Stimulated activated CD4-positive, alpha-beta T cell treated with anti-CD3 and anti-CD28 coated beads, Interleukin-2, amount 100 ng/mL, for 48 hours (primary cell): ENCODE results near the gene CDRT15.
"Not testable (repeated sequence)": the region's sequence is repeated elsewhere in the genome, so short reads cannot be mapped to it uniquely, and the experiment has no call there.

ENCODE experiments used
- DNase-seq, 2 donors: peaks; one replicate each; pipeline ENCODE4 v3.0.0-alpha.2; 2020

Gene CDRT15

DNA sequence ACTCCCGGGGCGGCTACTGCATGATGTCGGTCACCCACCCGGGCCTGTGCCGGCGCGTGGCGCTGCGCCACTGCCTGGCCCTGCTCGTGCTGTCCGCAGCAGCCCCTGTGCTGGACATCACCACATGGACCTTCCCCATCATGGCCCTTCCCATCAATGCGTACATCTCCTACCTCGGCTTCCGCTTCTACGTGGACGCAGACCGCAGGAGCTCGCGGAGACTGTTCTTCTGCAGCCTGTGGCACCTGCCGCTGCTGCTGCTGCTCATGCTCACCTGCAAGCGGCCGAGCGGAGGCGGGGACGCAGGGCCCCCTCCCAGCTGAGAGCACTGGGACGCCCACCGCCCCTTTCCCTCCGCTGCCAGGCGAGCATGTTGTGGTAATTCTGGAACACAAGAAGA lies 29.8 kb downstream of the CDRT15 start:
- DNase-seq, result no peak

- DNase-seq, result no peak
Observed at GRCh38 chr17:14205992-14206461, 30.6 kb downstream of the CDRT15 start.

GRCh38 chr17:14205380-14205779 lies 31.3 kb downstream of the CDRT15 start:
- DNase-seq, result no peak

- DNase-seq, result no peak
Observed at GRCh38 chr17:14204546-14204945, 32.1 kb downstream of the CDRT15 start.

GRCh38 chr17:14204084-14204483 lies 32.6 kb downstream of the CDRT15 start:
- DNase-seq, result no peak

DNA sequence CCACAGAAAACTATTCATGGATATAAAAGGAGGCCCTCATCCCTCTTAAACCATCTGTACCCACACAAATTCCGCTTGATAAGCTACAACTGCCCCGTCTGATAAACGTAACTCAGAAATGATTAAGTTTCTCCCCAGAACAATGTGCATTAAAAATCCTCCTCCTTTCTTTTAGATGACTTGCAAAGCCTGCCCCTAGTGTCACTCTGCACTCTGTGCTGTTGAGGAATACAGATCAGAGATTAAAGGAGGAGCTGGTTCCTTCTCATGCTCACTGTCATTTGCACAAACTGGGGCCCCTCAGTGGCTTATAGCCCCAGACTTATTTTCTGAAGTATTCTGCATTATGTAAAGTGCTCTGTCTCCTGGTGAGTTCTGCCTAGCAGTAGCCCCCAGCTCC lies 33.3 kb downstream of the CDRT15 start:
- DNase-seq, result no peak

GRCh38 chr17:14202388-14203166 lies 34.1 kb downstream of the CDRT15 start:
- no peak for DNase-seq

DNA sequence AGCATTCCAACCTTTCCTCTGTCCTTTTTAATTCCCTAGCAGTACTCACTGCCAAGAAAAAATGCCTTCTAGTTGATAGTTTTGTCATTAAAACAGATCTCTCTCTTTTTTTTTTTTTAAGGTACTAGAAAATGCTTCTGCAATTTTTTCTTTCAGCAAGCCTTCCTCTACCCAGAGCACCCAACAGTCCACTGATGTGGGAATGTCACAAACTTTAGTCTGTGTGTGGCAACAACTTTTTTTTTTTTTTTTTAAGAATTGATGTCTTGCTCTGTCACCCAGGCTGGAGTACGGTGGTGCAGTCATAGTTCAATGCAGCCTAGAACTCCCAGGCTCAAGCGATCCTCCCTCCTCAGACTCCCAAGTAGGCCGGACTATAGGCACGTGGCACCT lies 34.7 kb downstream of the CDRT15 start:
- no peak for DNase-seq

DNA sequence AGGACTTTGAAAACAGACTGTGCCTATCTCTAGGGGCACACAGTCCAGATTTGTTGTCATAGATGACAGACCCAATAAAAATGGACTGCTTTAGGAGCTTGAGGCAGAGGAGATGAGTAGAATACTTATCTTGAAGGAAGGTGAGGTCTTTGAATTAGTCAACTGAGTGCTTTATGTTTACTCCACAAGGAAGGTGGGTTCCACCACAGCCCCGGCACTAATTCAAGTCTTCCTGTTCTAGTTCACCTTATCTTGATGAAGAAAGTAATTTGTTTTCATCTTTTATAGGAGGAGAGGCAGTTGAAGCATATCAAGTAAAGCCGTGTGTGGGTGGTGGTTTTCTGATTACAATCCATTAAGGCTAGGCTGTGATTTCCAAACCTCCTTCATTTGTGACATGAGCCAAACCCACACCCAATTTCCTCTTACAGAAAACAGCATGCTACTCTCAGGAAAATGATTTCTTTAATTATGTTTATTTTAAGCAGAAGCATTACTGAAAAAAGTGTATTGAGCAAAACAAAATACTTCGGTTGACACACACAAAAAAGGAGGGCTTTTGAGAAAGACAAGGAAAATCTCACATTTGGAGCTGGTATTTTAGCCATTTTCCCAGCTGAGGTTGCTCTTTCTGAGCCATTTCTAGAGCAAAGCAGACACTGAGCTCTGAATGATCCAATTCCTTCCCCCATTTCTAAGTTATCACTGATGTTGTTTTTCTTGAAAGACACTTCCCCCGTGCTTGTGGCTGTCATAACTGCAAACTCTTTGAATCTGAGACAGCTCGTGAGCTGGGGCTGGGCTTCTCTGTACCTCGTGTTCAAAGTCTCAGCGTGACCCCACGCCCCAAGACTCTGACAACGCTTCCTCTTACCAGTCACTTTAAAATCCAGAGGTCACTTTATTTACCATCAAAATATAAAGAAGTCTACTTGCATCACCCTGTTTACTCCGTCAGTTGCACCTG lies 35.4 kb downstream of the CDRT15 start:
- DNase-seq, result peak in 1 of 2 donors; percentile 33

- DNase-seq, result no peak
Observed at GRCh38 chr17:14200354-14200753, 36.3 kb downstream of the CDRT15 start.

DNA sequence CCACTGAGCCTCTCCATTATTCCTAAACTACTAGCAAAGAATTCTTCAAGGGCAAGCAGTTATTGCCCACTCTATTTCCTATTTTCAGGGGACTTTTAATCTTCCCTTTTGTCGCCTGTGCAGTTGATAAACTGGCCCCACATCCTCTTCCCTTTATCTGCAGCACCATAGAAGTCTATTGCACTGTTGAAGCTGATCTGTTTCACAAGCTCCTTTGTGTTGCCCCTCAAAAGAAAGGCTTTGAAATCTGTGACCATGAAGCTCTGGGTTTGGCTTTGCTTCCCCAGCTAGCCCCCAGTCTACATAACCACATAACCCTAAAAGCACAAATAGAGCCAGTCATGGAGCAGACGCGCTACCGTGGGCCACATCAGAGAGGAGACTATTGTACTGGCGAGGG lies 37.1 kb downstream of the CDRT15 start:
- no peak for DNase-seq

GRCh38 chr17:14198575-14198974 lies 38.1 kb downstream of the CDRT15 start:
- DNase-seq, result no peak

GRCh38 chr17:14198013-14198412 lies 38.6 kb downstream of the CDRT15 start:
- DNase-seq, result no peak

DNA sequence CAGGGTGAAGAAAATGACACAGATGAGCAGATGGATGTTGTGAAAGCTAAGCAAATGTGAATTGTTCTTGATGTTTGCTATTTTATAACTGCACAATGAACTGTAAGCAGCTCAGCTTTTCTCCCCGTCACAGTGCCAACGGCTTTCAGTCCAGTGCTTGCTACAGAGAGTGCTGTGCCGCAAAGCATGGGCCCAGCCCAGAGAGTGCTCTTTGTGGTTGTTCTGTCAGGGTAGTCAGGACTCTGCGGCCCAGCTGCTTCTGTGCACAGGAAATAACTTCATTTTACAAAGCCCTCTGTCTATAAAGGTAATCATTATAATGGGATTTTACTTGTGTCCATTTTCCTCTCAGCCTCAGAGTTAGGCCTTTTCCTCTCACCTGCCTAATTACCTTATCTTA lies 39.1 kb downstream of the CDRT15 start:
- peak in 1 of 2 donors; percentile 40 for DNase-seq

- no peak for DNase-seq
Observed at GRCh38 chr17:14197057-14197456, 39.6 kb downstream of the CDRT15 start.

- DNase-seq, result no peak
Observed at GRCh38 chr17:14196377-14196997, 40.2 kb downstream of the CDRT15 start.

DNA sequence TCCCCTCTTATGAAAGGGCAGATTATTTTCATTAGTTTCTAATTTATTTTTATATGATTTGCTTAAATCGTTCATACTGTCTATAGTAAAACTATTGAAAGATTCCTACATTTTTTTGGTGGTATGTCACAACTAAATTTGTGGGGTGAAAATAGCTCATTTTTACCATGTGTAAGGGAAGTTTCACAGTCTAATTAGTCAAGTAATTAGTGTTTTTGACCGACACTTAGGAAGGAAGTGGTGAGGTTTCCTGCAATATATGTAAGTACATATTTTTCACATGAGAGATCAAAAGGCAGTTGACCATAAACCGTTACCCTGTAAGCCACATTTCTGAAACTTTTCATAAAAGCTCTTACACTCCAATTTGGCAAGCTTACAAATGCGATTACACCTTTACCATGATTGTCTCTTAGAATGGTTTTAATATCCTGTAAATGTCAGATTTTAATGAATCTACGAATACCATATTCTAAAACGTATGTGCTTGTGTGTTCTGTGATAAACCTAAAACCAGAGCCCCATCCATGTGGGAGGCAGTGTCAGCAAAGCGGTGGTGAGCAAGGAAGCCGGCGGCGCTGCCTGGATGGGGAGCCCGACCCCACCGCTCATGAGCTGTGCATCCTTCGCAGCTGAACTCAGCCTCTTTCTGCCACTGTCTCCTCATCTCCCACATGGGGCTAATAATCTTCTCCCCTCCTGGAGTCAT lies 43.9 kb downstream of the CDRT15 start:
- not testable (repeated sequence) for DNase-seq

DNA sequence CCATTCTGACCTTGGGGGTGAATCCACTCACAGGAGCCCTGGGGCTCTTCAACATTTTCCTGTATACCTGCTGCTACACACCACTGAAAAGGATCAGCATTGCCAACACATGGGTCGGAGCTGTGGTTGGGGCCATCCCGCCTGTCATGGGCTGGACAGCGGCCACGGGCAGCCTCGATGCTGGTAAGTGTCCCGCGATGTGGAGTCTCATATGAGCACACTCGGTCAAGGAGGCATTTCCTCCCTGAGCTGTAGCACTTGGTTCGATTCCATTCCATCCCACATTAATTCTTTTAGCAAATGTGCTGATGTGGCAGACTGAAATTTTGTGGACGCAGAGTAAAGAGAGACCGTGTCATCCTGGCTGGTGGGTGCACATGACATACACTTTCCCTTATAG lies 44.6 kb downstream of the CDRT15 start:
- DNase-seq, result not testable (repeated sequence)

DNA sequence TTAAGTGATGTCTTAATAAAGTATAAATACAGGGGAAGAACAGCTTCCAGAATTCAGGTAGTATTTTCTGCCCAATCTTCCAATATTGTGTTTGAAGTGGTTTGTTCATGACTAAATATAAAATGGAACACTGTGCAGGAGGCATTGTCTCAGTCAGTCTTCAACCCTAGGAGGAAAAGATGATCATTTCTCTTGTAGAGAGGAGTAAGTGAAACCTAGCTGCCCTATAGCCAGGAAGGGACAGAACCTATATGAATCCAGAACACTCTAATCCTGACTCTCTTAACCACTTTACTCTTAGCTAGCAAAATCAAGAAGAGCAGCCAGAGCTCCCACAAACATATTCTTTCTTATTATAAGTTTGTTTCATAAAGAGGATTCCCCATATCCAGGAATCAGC lies 45.2 kb downstream of the CDRT15 start:
- DNase-seq, result not testable (repeated sequence)

DNA sequence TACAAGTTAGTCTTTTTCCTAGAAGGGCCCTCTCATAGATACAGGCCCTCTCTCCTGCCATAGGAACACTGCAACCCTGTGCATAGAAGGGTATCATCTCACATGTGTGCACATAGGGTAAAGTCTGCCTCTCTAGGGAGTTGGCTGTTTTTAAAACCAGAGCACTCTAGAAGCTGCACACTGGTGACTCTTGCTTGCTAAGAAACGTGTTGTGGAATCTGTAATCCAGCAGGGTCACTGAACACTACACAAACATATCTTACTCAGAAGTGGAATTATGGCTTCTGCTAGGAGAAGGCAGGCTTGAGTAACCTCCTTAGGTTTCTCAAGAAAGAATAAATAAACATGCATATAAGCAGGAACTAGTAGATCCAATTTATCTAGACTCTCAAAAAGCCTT lies 45.9 kb downstream of the CDRT15 start:
- DNase-seq, result not testable (repeated sequence)

- DNase-seq, result not testable (repeated sequence)
Observed at GRCh38 chr17:14186443-14186842, 50.2 kb downstream of the CDRT15 start.
